HG03064 (cell line): ENCODE measurements around the gene GLA.
A peak's percentile ranks its signal among the peaks of the same experiment; 100 is the strongest.

Source experiments
- ATAC-seq: cut with Tn5 transposase; IDR thresholded peaks from one replicate; pipeline ENCODE4 v1.9.1; 2021; ENCODE audit warnings: low read depth; ENCODE audit not compliant: unreplicated experiment

Gene GLA

DNA sequence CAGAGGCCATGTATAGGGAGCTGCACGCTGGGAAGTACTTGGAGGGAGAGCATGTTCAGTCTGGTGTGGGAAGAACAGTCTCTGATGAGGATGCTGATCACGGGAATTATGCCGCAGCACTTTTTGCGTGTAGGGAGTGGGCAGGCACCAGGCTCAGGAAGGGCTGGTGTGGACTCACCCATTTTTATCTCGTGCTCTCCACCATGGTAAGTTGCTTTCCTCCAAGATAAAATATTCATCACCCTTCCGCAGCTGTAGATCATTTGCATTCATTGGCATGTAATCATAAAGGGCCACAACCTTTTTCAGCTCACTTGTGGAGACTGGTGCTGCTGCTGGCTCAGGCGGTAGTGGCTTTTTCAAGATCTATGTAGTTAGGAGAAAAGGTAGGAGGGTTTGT, 47.3 kb downstream of the GLA start:
- ATAC-seq, result no peak

DNA sequence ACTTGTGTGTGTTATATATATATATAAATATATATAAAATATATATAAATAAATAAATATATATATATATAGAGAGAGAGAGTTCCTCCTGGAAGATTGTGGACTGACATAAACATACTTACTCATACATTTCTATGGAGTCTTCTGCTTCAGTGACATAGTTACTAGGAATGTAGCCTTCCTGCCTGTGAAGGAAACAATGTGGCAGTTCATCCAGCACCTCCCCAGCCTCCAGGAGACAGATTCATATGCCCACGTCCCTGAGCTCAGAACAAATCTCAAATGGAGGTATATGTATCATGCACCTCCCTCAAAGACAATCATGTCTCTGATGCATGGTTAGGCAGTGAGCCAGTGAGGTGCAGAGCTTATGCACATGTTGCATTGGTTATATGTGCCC, 47.8 kb downstream of the GLA start:
- no peak for ATAC-seq

DNA sequence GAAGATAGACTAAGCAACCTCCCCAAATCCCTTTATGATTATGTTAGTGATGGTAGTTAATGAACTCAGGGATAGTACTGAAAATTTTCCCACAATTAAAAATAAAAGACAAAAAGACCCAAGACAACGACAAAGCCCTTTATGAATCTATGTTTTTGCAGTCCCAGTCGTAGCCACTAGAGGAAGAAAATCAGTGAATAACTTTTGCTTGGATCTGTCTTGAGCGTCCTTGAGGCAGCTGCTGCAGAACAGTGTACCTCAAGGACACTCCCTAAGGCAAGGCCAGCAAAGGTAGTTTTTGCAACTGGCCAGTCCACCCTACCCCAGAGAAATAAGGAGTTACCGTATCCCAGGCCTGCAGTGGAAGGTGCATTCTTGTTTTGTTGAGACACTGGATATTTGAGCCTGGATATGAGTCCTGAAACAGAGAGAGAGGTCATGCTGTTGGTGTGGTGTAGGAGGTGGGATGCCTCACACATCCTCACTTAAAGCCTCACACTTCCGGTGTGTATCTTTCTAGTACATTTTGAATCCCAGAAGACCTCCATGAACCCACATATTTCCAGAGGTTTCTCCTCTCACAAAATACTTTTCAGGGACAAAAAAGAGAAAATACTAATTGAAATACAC, 50.4 kb downstream of the GLA start:
- no peak for ATAC-seq

GRCh38 chrX:101349193-101349562, 58.5 kb downstream of the GLA start:
- ATAC-seq, result no peak

GRCh38 chrX:101348452-101349192, 59.1 kb downstream of the GLA start, which contains the start of gene TIMM8A:
Gene TIMM8A (minus strand): TSS chrX:101348742. CDS start chrX:101348664, 78 bp downstream.
- peak; percentile 99 for ATAC-seq

DNA sequence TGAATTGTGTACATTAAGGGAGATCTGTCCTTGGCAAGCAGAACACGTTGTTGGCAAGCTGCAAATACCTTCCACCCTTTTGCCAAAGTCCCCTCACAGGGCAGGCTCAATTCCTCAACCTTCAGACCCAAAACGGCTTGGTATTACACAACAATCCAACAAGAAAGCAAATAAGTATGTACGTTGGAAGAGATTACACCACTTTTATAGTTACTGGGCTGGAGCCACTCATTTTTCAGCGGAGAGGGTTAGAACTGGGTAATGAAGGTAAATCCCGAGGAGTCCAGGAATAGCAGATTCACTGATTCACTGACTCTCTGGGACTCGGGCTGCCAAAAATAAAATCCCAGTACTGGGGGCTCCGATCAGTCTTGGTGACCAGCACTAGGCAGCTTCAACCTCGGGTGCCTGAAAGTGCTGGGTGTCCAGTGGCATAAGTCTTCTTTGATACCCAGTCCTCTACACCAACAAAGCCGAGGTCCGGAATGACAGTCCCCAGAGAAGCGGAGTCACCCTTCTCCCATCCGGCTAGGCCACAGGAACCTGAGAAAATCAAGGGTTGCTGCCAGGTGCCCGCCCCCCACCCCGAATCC, 59.8 kb downstream of the GLA start:
- ATAC-seq, result no peak
